HG02970 (cell line): Measurements from ENCODE around the gene TOM1L2.
"Not testable (repeated sequence)": the region's sequence is repeated elsewhere in the genome, so short reads cannot be mapped to it uniquely, and the experiment has no call there.

Source experiments
- ATAC-seq: cut with Tn5 transposase; IDR thresholded peaks from one replicate; pipeline ENCODE4 v1.9.1; 2021; ENCODE audit warnings: mild to moderate bottlenecking, moderate library complexity, moderate number of reproducible peaks; ENCODE audit not compliant: unreplicated experiment, low FRiP score

Gene TOM1L2

DNA sequence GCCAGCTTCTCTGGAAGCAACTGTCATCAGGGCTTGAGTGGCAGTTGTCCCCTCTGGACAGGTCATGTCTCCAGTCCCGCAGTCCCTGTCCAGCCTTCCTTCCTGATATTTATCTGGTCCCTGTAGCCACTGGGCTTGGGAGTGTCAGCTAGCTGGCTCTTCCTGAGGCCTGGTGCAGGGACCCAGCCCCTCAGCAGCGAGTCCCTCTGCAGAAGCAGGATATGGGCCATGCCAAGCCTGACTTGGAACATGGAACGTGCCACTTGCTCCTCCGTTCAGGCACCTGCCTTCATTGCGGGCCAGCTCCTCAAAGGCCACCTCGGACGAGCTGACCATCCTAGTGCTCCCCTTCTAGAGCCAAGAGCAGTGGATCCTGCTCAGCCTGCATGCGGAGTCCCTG lies 26.7 kb upstream of the TOM1L2 start:
- ATAC-seq, result no peak

DNA sequence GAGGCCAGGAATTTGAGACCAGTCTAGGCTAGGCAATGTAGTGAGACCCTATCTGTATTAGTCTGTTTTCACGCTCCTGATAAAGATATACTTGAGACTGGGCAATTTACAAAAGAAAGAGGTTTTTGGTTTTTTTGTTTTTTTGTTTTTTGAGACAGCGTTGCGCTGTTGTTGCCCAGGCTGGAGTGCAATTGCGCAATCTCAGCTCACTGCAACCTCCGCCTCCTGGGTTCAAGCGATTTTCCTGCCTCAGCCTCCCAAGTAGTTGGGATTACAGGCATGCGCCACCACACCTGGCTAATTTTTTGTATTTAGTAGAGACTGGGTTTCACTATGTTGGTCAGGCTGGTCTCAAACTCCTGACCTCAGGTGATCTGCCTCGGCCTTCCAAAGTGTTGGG lies 23.7 kb upstream of the TOM1L2 start:
- not testable (repeated sequence) for ATAC-seq

- no peak for ATAC-seq
Observed at GRCh38 chr17:17994271-17995069, 22.3 kb upstream of the TOM1L2 start.

DNA sequence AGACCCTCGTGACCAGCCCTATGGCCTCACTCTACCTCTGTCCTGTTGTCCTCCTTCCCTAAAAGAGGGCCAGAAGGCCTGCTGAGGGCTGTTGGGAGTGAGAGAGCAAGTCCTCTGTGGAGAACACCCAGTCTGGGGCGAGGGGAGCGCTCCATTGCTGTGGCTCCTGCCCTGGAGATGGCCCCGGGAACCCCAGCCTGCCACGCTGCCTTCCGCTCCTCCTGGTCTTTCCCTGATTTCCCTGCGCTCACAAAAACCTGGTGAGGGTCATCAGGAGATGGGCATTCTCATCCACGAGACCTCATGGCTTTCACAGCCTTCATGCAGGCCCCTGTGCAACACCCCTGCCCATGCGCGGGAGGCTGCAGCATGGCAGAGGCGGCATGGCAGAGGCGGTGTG lies 21.7 kb upstream of the TOM1L2 start:
- no peak for ATAC-seq

DNA sequence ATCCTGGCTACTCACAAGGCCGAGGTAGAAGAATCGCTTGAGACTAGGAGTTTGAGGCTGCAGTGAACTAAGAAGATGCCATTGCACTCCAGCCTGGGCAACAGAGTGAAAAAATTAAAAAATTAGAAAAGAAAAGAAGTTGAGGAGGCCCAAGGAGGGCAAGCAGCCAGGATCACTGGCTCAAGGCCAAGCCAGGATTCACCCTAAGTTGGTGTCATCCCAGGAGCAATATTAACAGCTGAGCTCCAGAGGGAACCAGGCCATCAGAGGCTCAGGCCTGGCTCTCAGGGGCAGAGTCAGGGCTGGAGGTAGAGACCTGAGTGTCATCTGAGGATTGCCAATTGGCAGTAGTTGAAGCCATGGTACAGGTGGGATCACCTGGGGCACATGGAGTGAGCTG lies 21.2 kb upstream of the TOM1L2 start:
- no peak for ATAC-seq

- no peak for ATAC-seq
Observed at GRCh38 chr17:17990282-17990681, 18.1 kb upstream of the TOM1L2 start.

DNA sequence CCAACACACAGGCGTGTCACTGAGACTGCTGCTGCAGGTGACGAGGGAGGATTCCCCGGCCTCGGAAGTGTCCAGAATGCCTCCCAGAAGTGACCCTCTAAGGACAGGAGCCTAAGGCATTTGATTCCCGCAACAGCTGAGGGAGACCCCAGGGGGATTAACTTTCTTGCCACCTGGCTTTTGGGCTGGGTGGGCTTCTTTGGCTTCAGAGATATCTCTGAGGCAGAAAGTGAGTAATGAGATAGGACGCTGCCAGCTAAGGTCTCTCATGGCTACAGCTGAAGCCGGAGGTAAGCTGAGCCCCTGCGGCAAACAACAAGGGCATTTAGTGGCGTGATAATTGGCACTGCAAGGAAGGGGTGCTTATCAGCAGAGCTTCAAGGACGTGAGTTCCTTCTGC lies 17.4 kb upstream of the TOM1L2 start:
- ATAC-seq, result no peak

- no peak for ATAC-seq
Observed at GRCh38 chr17:17989081-17989480, 16.9 kb upstream of the TOM1L2 start.

DNA sequence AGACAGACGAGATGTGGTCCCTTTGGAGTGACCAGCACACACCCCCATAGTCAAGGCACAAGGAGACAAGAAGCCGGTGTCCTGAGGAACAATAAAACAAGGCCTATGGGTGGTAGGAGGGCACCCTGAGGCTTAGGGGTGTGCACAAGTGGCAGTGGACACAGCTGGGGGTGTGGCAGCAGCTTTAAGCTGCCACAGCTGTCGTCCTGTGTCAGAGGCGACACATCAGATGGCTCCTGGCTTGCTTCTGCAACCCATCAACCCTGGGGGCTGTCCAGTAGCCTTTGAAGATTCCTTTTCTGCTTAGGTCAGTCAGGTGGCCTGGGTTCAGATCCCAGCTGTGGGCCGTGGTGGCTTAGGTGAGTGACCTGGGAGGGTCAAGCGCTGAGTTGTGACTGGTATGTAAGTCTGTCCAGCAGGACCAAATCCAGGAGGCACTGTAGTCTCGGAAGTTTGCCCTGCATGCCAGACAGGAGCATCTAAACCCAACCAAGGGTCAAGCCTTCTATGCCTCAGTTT lies 16.3 kb upstream of the TOM1L2 start:
- ATAC-seq, result no peak

- no peak for ATAC-seq
Observed at GRCh38 chr17:17987901-17988300, 15.7 kb upstream of the TOM1L2 start.

- ATAC-seq, result no peak
Observed at GRCh38 chr17:17987187-17987896, 15.1 kb upstream of the TOM1L2 start.

- no peak for ATAC-seq
Observed at GRCh38 chr17:17985555-17985954, 13.4 kb upstream of the TOM1L2 start.

GRCh38 chr17:17985153-17985552 lies 13.0 kb upstream of the TOM1L2 start:
- no peak for ATAC-seq

DNA sequence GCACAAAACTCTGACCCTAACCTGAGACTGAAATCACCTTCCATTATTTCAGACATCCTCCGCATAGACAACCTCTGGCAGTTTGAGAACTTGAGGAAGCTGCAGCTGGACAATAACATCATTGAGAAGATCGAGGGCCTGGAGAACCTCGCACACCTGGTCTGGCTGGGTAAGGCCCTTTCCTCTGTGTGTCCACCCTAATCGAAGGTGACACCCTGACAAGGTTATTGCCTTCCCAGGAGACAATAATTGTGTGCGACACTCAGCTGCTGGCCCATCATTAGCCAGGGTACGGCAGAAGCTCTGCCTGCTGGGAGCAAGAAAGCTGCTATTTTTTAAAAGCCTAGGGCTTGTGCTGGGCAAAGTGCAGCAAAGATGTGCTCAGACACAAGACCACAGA lies 11.6 kb upstream of the TOM1L2 start:
- ATAC-seq, result no peak

DNA sequence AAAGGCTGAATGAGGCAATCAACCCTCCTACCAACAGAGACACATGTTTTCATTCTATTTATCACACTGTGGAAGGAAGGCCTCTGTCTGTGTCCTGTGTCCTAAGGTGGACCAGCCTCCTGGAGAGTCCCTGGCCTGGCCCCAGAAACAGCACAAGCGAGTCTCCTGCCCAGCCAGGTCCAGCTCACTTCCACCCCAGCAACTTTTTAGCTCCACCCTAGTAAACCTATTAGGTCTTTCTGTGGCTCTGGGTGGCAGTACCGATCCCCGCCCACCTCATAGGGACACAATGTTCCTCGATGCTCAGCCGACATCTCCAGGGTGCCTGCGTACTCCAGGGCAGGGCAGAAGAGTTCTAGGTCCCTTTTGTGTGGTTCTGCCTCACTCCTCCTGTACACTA lies 11.2 kb upstream of the TOM1L2 start:
- ATAC-seq, result no peak

DNA sequence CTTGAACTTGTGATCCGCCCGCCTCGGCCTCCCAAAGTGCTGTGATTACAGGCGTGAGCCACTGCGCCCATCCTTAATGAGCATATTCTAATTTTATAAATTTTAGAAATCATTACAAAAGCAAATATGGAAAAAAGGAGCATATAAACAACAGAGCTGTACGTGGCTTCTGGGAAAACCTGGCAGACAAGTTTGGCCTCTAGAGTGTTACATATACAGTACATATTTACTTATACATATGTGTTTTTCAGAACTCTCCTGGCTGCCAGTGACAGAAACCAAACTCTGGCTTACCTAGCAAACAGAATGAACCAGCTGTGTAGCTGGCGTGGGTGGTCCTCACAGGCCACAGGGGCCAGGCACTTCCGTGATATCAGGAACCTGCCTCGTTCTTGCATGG lies 10.6 kb upstream of the TOM1L2 start:
- no peak for ATAC-seq

DNA sequence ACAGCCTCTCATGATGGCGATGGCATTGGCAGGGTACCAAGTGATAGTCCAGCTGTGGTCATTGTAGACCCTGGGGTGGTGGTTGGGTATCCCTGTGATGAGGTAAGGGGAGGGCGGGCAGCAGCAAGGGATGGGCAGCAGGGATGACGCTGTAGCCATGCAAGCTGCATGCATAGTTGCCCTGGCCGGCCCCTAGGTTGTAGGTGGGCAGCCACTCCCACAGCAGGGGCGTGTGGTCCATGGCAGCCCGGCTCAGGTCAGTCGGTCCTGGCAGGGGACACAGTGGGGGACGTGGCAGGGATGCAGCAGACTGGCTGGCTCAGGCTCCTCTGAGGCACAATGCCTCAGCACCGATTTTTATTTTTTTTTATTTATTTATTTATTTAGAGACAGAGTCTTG lies 9.1 kb upstream of the TOM1L2 start:
- ATAC-seq, result no peak

DNA sequence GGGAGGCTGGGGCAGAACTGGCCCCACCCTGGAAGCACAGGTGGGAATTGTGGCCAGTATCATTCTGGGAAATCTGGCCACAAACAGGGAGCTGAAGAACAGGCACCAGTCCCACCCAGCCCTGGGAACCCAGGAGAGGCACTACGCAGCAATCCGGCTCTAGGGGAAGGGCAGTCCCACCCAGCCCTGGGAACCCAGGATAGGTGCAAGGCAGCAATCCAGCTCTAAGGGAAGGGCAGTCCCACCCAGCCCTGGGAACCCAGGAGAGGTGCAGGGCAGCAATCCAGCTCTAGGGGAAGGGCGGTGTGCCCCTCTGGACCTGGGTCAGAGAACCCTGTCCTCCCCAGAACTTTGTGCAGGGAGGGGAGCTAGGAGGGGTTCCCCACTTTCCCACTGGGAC lies 7.6 kb upstream of the TOM1L2 start:
- ATAC-seq, result no peak

DNA sequence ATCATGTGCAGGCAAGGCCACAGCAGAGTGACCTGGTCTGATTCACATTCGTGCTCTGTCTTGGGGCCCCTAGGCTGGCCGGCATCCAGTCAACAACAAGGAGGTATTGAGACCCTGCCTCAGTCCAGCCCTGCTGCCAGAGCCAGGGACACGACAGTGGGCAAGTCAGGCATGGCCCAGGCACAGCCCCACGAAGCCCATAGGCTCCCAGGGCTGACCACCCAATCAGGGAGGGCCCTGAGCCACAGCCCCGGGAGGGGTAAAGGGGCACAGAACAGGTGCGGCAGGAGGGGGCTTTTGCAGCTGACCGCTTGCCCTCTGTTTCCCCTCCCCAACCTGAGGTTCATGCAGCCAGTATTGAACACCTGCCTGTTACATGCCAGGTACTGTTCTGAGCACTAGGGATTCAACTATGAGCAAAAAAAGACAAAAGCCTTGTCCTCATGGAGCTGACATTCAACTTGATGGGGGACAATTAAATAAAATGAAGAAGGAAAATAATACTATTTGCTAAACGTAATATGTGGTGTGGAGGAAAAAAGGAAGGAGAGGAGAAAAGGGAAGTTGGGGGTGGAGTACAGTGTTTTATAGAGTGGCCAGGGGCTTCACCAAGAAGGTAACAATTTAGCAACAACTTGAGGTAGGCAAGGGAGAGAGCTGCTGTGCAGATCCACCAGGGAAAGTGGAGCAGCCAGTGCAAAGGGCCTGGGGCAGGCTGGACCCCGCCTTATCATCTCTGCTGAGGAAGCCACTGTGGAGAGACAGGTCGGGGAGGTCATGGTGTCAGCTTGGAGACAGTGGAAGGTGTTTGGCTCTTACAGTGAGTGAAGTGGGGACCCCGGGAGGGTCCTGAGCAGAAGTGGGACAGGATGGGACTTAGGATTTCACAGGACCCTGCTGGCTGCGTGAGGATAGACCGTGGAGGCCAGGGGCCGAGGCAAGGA lies 6.6 kb upstream of the TOM1L2 start:
- ATAC-seq, result no peak

DNA sequence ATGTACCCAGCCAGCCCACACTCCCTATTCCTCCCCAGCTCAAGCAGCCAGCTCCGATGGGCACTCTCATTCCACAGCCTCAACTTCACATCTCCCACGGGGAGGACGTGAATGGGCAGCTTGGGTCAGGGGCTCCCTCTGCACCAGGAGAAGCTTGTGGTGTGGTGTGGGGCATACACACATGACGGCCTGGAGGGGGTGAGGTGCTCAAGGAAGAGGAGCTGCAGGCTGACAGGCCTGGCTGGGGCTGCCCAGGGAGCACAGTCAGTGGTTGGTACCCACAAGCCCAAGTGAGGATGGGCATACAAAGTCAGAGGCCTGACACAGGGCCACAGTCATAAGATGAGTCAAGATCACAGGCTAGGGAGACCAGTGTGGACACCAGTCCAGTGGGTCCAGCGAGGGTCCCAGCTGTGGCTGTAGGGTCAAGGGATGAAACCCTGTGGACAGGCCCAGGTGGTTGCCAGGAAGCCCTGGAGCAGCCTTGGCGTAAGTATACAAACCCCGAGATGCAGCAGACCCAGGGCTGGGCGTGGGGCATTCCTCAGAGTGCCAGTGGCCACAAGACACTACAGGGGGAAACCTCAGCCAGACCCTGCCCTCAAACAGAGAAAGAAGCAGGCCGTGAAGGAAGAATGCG lies 4.9 kb upstream of the TOM1L2 start:
- ATAC-seq, result no peak
